ENCODE data around the gene TNC.

Gene TNC

DNA sequence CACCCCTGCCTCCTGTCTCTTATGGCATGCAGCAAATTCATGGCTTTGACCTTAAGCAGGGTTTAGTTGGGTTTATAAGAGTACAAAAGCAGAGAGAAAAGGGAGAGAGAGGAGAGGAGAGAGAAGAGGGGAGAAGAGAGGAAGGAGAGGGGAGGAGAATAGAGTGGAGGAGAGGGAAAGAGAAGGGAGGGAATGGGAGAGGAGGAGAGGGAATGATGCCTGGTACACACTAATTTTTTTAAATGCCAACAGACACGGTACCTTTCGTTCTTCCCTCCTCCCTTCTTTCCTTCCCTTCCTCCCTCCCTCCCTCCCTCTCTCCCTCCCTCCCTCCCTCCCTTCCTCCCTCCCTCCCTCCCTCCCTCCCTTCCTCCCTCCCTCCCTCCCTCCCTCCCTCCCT, 48.7 kb downstream of the TNC start:
- DNase-seq = no peak
- in situ Hi-C loops (cut with HindIII; ENCODE audit: low pct_ligation_motif_present, low pct_unique_long_range_greater_than_20kb, low sequenced_read_pairs) = no loop called here

DNA sequence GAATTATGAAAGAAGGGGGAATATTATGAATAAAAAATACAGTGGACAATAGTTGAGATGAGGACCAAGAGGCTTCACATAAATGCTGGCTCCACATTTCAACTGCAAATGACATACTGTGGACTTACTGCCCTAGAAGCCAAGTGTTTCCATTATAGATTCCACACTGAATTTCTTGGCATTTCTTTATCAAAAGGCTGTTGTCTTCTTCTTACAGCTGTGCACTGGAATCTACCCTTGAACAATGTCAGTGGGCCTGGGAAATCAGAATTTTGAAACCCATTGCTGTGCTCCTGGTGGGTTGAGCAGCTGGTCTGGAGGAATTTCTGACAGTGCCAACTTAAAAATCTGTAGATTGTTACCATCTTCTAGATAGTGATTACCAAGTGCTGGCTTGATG, 49.9 kb downstream of the TNC start:
- in situ Hi-C loops (cut with HindIII; ENCODE audit: low pct_ligation_motif_present, low pct_unique_long_range_greater_than_20kb, low sequenced_read_pairs) = no loop called here
- no peak for DNase-seq

DNA sequence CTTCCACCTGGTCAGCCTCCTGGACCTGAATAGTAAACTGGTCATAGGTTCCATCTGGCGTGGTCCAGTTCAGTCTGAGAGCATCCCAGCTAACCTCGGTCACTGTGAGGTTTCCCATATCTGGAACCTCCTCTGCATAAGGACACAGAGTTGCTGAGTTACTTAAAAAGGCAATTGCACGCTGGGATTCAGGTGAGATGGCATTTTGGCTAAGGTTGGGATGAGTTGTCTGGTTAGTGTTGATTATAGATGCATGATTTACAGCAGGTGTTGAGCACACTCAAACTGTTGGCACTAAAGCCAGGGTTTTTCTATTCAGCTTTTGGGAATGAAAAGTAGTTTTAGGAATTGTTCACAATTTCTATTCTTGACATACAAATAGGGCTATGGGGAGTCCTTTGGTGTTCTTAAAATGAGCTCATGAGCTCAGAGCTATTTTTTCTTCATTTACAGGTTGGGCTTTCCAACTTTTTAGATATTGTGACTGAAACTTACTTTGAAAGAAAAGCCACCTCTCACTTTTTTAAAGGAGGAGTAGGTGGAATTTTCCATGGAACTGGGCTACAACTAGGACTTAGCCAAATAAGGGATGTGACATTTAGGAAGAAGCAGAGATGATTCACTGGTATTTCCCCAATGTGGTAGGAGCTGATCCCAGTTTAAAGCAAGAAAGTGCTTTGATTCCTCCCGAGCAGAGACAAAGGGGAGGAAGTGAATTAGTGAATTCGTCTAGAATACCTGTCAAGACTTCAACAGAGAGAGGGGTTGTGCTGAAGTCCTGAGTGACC, 54.7 kb downstream of the TNC start:
- no peak for DNase-seq
- in situ Hi-C loops (cut with HindIII; ENCODE audit: low pct_ligation_motif_present, low pct_unique_long_range_greater_than_20kb, low sequenced_read_pairs) = no loop called here

DNA sequence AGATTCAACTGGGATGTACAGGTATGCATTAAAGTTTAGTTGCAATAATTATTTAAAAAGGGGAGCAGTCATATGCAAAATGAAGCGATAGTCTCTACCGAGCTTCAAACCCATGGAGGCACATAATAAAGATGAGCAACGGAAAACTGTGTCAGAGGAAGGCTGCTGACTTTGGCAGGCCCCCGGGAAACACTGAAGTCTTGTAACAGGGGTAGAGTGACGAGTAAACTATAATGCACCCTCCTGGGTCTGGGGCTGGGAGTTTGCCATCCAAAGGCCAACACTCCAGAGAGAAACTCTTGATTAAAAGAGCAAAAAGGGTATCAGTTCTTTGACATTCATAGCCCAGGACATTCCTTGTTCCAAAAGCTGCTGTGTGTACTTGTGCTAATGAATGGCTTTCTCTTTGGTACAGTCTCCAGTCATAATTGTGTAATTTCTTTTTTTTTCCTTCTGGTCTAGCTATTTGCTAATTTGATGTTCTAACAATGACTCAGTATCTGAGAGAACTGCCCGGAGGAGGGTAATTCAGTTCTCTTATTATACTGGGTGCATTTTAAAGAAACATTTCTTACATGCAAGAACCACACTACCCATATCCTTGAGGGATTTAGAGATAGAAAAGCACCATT, 59.2 kb downstream of the TNC start:
- in situ Hi-C loops (cut with HindIII; ENCODE audit: low pct_ligation_motif_present, low pct_unique_long_range_greater_than_20kb, low sequenced_read_pairs) = no loop called here
- no peak for DNase-seq

DNA sequence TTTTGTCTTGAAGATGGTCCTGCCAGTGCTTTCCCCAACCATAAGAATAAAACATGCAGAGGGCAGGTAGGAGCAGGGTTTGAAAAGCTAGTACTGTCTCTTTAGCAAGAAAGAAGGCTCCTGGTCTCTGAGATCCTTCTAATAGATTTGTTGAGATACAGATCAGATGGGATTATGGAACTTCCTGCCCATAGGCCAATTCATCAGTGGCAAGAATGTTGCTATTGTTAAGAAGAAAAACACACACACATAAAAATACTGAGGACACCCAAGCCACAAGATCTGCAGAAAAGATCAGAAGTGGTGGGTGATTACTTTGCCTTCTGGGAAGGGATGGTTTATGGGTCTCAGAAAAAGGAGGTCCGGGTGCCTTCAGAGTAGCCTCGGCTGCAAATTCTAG, 59.8 kb downstream of the TNC start:
- no peak for DNase-seq
- in situ Hi-C loops (cut with HindIII; ENCODE audit: low pct_ligation_motif_present, low pct_unique_long_range_greater_than_20kb, low sequenced_read_pairs) = no loop called here

DNA sequence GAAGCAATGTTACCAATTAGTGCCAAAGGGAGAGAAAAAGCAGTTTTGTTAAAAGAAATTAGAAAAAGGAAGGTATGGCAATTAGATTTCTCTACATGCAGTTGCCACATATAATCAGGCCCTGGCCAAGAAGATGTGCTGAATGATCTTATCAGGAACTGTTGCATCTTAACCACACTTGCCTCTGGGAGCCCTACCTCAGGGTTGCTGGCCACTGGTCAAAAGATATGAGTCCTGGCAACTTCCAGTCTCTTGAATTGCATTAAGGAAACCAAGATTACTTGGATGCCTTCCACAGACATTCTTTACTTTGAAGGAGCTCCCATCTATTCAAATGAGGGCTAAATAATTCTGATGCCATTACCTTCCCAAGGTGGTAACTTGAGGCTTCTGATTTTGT, 60.4 kb downstream of the TNC start:
- no peak for DNase-seq
- in situ Hi-C loops (cut with HindIII; ENCODE audit: low pct_ligation_motif_present, low pct_unique_long_range_greater_than_20kb, low sequenced_read_pairs) = no loop called here

DNA sequence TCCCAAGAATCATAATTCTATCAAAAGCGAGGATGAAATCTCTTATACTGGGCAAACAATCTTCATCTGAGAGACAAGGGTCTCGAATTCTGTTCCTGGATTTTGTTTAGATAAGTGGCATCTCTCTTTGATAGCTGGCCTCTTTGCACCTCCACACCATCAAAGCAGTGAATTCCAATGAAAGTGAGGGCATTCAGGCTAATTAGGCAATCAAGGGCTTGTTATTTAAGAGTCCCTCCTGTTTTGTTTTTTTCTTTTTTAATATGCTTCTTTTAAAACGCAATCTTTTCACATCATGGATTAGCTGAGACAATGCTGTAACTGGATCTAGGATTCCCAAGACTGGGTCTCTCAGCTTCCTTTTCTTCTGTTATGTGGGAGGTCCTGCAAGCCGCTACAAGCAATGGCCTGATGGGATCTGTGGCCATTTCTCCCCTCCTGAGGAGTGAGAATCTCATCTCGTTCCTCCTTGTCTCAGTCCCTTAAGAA, 67.9 kb downstream of the TNC start:
- DNase-seq = no peak
- in situ Hi-C loops (cut with HindIII; ENCODE audit: low pct_ligation_motif_present, low pct_unique_long_range_greater_than_20kb, low sequenced_read_pairs) = no loop called here

DNA sequence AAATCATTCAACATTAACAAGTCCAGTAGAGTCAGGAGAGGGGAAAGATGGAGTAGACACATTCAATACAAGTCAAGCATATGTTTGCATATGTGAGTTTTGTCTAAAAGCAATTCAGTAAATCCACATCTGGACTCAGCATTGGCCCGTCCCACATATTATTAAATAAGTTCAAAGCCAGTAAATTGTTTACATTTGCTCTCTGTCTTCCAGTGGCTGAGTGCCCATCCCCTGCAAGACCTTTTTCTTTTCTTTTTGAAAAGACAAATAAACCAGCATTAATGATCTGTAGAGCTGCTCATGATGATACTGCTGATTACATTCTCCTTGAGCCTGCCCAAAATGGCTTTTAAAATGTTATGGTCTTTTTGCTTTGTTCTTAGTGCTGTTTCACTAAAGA, 71.1 kb downstream of the TNC start:
- in situ Hi-C loops (cut with HindIII; ENCODE audit: low pct_ligation_motif_present, low pct_unique_long_range_greater_than_20kb, low sequenced_read_pairs) = no loop called here
- DNase-seq = no peak

DNA sequence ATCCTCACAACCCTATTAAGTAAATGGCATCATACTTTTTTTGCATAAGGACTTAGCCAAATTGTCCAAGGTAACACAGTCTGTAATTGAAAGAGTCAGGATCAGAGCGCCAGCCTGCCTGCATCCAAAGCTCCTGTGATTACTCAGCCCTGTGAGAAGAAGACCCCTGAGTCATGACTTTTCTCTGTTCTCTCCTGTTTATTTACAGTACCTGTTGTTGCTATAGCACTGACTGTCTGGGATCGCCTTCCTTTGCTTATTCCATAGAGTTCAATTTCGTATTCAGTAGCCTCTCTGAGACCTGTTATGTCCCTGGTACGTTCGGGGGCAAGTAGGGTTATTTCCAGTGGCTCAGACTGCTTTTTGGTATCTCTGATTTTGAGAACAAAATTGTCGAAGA, 71.8 kb downstream of the TNC start:
- in situ Hi-C loops (cut with HindIII; ENCODE audit: low pct_ligation_motif_present, low pct_unique_long_range_greater_than_20kb, low sequenced_read_pairs) = no loop called here
- DNase-seq = no peak

DNA sequence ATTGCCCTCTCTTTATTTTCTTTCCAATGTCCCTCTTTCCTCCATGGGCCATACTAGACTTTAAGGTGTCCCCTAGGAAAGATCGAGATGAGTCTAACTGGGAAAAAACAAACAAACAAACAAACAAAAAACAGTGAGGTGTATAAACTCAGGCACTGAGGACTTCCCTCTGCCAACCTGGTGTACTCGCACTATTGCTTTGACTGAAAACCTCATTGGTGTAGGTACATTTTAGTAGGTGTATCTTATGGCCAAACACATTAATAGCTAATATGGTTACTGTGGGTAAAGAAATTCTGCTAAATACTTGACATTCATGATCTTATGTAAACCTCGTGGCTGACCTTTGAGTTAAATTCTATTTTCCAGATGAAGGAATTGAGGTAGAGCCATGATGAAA, 74.3 kb downstream of the TNC start:
- no peak for DNase-seq
- in situ Hi-C loops (cut with HindIII; ENCODE audit: low pct_ligation_motif_present, low pct_unique_long_range_greater_than_20kb, low sequenced_read_pairs) = no loop called here

DNA sequence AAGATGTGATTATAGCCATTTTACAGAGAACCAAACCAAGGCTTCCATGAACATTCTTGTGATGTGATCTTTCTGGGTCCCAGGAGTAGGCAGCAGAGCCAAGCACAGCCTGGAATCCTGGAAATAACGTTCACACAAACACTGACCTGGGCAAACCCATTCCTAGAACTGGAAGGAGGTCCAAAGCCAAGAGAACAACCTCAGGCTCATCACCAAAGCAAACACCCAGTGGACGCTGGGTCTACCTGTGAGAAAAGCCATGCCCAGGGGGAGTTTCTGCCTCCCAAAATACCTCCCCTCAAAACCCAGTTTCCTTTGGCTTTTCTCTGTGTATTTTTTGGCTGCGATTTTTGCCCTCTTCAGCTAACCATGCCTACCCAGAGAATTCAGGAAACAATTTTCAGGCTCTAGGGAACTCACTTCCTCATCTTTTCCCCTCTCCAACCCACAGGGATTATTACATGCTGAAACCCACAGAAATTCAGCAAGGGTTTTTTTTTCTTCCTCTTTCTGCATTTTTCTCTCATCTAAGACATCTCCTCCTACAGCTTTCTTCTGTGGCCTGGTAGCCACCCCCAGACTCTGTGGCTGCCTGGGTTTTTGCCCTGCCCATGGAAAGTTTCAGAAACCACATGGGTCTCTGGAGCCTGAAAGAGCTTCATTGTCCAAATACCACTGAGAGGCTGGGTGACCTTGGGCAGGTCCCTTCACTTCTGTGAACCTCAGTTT, 75.0 kb downstream of the TNC start:
- no peak for DNase-seq
- in situ Hi-C loops (cut with HindIII; ENCODE audit: low pct_ligation_motif_present, low pct_unique_long_range_greater_than_20kb, low sequenced_read_pairs) = no loop called here

DNA sequence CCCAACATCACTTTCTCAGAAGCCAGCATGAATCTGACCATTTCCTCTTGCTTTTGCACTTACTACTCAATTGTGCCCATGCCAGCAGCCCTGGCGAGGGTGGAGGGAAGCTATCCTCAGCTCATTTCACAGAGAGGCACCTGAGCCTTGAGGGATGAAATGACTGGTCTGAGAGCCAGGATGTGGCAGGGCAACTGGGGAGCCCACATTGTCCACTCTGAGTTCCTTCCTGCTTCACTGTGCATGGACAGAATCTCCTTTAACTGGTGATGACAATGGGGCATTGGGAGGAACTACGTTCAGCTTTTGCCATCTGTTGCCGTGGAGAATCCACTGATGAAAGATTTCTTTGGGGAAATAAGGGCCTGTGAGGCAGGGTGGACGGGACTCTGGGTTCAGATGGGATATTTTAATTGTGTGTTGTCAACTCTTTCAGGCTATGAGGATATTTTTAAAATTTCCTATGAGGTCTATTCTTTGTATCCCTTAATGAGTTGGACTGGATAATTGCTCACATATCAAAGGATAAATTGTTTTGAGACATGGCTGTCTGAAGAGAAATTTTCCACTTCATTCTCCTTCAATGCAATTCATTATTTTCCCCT, 78.3 kb downstream of the TNC start:
- in situ Hi-C loops (cut with HindIII; ENCODE audit: low pct_ligation_motif_present, low pct_unique_long_range_greater_than_20kb, low sequenced_read_pairs) = no loop called here
- DNase-seq = no peak

DNA sequence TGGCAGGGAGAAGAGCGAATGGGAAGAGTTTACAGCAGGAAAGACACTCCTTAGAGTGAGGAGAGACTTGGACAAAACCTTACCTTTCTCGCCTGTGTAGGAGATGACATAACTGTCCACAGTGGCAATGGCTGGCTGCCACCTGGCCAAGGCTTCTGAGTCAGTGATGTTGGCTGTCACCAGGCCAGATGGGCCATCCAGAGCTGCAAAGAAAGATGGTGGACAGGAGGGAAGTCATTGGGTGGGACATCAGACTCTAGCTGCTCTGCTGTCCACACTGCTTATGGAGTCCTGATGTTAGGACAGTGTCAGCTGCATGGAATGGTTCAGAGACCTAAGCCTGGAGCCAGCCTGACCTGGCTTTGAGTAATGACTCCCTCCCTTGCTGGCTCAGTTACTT, 79.8 kb downstream of the TNC start:
- DNase-seq = no peak
- in situ Hi-C loops (cut with HindIII; ENCODE audit: low pct_ligation_motif_present, low pct_unique_long_range_greater_than_20kb, low sequenced_read_pairs) = no loop called here

DNA sequence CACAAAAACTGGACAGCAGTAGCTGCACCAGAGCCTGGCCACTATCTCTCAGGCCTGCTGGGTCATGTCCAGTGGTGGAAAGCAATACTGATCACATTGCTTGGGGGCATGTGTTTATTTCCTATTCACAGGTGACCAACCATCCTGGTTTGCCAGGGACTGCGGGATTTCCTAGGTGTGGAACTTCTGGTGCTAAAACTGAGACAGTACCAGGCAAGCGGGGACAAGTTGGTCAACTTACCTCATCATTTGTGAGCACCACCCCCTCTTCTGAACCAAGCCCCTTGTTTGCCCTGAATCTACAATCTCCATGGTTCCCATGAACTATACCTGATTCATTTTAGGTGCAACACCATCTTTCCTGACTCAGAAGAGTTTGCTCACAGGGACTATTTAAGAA, 81.3 kb downstream of the TNC start:
- DNase-seq = no peak

DNA sequence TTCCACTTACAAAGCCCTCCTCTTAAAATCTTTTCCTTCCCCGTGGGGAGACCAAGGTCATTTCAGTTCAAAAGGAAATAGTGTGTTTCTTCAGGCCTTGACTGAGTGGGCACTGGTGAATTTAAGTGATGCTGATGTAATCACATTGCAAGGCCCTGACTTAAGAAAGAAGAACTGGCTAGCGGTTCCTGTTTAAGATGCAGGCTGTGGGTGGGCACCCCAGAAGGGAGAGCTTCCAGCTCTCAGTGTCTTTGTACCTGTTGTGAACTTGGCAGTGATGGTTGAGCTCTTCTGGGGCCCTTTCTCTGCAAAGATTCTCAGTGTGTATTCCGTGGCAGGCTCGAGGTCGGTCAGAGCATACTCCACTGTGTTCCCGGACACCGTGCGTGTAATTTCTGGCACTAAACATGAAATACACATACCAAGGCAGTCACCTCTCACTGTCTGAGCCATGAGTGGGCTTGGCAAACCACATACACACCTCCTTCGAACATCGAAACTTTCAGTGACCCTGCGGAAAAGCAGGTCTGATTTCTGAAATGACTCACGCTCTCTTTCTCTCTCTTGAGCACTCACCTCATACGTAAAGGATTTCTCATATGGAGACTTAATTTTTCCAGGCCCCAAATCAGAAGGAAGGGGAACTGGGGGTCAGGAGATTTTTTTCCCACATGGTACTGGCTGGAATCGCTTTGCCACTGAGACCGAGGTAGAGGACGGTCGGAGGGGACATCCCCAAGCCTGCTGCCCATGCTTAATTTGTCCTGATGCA, 81.9 kb downstream of the TNC start:
- in situ Hi-C loops (cut with HindIII; ENCODE audit: low pct_ligation_motif_present, low pct_unique_long_range_greater_than_20kb, low sequenced_read_pairs) = no loop called here
- peak; percentile 38 for DNase-seq

More for the DNA sequence above, 81.3 kb downstream of the TNC start:
- in situ Hi-C loops (cut with HindIII; ENCODE audit: low pct_ligation_motif_present, low pct_unique_long_range_greater_than_20kb, low sequenced_read_pairs) = no loop called here

DNA sequence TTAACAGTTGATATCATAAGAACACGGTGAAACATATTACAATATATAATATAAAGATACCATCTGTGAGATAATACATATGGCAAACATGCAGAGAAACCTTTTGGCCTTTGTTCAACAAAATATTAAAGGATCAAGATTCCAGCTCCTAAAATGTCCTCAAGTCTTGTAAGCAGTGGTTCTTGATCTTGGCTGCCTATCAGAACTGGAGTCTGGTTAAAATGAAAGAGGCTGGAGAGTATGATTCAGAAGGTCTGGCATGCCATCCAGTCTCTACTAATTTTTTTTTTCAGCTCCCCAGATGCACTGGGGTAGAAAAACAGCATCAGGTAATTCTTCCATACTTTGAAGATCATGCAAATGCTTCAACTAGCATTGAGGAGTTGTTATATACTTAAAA, 83.2 kb downstream of the TNC start:
- DNase-seq = peak; percentile 63
- in situ Hi-C loops (cut with HindIII; ENCODE audit: low pct_ligation_motif_present, low pct_unique_long_range_greater_than_20kb, low sequenced_read_pairs) = no loop called here

DNA sequence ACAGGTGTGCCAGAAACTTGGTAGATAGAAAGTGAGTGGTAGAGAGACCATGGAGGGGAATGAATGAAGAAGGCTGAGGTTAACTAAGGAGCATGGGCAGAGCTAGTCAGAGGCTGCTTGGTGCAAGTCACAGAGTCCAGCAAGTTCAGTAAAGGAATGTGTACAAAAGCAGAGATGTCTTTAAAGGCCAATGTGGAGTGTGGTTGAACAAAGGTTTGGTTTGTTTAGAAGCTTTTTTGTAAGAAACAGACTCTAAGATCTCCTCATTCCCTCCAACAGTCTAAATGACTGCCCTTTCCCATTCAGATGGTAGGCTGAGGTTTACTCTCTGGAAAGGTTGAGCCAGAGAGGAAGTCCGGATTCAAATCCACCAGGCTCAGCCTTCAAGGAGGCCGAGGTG, 84.2 kb downstream of the TNC start:
- in situ Hi-C loops (cut with HindIII; ENCODE audit: low pct_ligation_motif_present, low pct_unique_long_range_greater_than_20kb, low sequenced_read_pairs) = no loop called here
- DNase-seq = no peak

DNA sequence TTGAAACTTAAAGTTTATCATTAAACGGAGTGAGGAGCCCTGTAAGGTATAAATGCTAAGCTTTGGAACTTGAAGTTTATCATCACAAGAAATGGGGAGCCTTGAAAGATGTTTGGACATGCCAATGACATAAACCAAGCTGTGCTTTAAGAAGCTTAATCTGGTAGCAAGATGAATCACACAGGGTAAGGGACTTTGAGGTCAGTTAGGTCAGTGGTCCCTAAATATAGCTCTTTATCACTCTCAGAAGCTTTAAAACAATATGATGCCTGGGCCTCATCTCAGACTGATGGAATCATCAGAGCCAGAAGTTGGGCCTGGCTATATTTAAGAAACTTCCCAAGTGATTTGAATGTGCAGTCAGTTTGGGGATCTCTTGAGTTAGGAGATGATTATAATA, 85.7 kb downstream of the TNC start:
- in situ Hi-C loops (cut with HindIII; ENCODE audit: low pct_ligation_motif_present, low pct_unique_long_range_greater_than_20kb, low sequenced_read_pairs) = no loop called here
- DNase-seq = no peak

DNA sequence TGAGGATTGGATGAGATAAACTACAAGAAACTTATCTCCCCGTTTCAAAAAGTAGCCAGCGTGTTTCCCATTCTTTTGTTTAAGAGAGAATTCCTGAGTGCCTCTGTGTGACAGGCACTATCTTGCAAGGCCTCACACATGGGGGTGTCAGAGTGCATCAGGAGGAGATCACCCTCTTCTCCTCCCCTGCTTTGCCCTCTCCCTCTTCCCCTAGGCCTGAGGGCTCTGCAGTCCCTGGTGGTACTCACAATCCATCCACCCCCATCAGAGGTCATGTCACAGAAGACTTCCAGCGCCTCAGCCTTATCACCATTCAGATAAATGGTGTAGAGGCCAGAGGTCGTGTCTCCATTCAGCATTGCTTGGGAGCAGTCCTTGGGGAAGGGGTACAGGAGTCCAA, 88.0 kb downstream of the TNC start:
- no peak for DNase-seq
- in situ Hi-C loops (cut with HindIII; ENCODE audit: low pct_ligation_motif_present, low pct_unique_long_range_greater_than_20kb, low sequenced_read_pairs) = no loop called here
